ENCODE data around the gene DNASE1L3.
"Not testable (repeated sequence)": the region's sequence is repeated elsewhere in the genome, so short reads cannot be mapped to it uniquely, and the experiment has no call there.

The DNASE1L3 gene

DNA sequence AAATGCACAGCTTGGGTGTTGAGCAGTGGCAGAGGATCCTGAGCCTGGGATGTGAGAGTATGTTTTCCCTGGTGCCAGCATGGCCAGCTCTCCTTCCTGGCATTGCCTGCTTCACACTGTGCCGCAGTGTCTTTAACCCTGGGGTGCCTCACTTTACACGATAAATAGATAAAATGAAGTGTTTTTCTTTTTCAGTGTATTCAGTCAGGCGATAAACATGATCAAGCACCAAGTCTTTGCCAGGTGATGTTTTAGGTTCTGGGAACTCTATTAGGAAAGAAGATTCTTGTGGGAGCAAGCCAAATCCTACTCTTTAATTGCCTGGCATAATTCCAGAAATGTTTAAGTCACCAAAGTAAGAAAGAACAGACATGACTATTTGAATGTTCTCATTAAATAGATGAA is 40.9 kb upstream of the DNASE1L3 start:
- peak; percentile 78 for DNase-seq (ENCODE audit: low read depth)
- H3K4me3 ChIP-seq (ENCODE audit: low read depth, low read length) = no peak overlapping the region
- TF ChIP-seq, protein P1, sequence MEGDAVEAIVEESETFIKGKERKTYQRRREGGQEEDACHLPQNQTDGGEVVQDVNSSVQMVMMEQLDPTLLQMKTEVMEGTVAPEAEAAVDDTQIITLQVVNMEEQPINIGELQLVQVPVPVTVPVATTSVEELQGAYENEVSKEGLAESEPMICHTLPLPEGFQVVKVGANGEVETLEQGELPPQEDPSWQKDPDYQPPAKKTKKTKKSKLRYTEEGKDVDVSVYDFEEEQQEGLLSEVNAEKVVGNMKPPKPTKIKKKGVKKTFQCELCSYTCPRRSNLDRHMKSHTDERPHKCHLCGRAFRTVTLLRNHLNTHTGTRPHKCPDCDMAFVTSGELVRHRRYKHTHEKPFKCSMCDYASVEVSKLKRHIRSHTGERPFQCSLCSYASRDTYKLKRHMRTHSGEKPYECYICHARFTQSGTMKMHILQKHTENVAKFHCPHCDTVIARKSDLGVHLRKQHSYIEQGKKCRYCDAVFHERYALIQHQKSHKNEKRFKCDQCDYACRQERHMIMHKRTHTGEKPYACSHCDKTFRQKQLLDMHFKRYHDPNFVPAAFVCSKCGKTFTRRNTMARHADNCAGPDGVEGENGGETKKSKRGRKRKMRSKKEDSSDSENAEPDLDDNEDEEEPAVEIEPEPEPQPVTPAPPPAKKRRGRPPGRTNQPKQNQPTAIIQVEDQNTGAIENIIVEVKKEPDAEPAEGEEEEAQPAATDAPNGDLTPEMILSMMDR (IDR thresholded peaks at IDR 0.05; ENCODE audit: control insufficient read depth, extremely low read depth, insufficient read depth) = no peak

DNA sequence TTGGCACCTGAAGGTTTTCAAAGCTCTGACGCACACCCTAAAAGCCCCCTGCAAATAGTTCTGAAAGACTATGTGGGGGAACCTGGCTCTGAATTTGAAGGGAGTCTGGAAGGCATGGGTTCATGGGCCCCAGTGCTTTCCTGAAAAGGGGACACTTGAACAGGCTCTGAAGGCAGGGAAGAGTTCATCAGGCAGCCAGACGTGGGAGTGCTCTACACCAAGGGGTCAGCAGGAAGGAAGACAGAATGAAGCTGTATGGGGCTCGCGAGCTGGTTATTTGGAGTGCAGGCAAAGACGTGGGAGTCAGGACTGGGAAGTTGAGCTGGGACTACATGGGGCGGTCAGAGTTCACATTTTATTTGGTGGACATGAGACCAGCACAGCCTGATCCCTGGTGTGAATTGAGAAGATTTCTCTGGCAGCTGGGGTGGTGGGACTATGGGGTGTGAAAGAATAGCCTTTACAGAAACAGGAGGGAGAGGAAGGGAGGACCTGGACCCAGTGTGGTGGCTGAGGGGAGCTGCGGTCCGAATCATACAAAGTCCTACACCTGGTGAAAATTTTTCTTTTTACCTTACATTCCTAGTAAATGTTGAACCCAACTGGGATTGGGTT is 39.4 kb upstream of the DNASE1L3 start:
- TF ChIP-seq, protein P1 (IDR thresholded peaks at IDR 0.05; ENCODE audit: control insufficient read depth, extremely low read depth, insufficient read depth) = no peak

DNA sequence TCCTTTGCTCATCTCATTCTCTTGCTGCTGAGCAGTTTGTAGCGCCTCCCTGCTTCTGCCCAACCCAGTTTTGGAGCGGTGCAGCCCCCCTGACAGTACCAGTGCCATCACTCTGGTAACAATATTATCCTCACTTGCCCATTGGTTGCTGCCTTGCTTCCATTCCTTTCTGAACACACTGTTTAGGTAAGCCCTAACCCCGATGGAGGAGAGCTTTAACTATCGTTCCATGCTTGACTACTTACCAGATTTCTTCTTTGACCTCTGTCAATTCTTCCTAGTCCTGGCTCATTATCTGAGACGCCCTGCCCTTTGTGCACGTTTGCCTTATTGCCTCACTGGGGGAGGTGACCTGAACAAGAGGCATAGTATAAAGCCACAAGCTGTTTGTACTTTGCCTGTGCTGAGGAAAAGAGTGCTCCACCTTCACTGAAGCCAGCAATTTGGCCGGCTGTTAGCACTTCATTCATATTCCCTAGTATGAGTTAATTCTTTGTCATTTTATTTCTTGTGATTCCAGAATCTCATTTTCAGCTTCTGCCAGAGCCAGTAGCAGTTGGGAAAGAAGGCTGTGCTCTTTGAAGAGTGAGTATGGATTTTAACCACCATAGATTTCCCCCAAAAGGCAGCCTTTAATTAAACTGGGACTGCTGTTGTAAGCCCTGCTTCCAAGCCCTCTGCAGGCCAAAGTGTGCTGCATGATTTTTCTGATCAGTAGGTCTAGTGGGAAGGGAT is 38.8 kb upstream of the DNASE1L3 start:
- DNase-seq (ENCODE audit: low read depth) = no peak
- TF ChIP-seq, protein P1 (IDR thresholded peaks at IDR 0.05; ENCODE audit: control insufficient read depth, extremely low read depth, insufficient read depth) = no peak
- H3K4me3 ChIP-seq (ENCODE audit: low read depth, low read length) = no peak overlapping the region

More for the DNA sequence above, 39.4 kb upstream of the DNASE1L3 start:
- no peak for DNase-seq (ENCODE audit: low read depth)
- H3K4me3 ChIP-seq (ENCODE audit: low read depth, low read length) = no peak overlapping the region

DNA sequence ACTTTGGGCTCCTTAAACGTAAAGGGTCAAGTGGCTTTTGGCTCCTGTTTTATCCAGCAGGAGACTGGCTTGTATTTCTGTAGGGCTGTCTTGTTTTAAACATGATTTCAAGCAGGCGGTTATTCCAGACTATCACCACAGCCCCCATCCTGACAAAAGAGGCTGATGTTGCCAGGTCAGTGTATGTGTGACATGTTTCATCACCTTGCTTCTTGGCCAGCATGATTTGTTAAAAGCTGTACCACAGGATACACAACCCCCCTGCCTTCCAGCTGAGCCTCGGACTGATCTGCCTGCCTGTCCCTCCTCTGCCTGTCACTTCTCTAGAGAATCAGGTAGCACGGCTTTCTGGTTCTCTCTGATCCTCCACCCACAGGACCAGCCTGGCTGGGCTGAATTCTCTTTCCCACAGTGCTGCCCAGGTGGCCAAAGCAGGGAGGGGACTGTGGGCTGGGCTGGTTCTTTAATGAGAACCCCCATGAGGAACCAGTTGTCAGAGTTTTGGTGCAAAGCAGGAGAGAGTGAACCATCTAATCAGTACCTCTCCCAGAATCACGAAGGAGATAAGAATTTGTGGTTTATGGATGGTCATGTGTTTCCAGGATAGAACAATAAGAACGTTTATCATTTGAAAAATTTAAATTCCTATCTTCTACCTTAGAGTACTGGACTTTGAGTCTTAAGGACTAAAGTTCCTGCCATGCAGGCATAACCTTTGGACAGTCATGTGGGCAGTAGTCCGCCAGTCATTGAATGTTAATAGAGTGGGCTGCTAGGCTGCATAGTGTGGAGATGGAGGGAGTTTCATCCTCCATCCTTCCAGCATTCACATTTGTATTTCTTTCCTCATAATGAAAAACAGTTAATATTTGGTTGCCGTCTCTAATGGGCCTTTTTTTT is 35.6 kb upstream of the DNASE1L3 start:
- no peak overlapping the region for H3K4me3 ChIP-seq (ENCODE audit: low read depth, low read length)
- TF ChIP-seq, protein P1 (IDR thresholded peaks at IDR 0.05; ENCODE audit: control insufficient read depth, extremely low read depth, insufficient read depth) = no peak
- no peak for DNase-seq (ENCODE audit: low read depth)

DNA sequence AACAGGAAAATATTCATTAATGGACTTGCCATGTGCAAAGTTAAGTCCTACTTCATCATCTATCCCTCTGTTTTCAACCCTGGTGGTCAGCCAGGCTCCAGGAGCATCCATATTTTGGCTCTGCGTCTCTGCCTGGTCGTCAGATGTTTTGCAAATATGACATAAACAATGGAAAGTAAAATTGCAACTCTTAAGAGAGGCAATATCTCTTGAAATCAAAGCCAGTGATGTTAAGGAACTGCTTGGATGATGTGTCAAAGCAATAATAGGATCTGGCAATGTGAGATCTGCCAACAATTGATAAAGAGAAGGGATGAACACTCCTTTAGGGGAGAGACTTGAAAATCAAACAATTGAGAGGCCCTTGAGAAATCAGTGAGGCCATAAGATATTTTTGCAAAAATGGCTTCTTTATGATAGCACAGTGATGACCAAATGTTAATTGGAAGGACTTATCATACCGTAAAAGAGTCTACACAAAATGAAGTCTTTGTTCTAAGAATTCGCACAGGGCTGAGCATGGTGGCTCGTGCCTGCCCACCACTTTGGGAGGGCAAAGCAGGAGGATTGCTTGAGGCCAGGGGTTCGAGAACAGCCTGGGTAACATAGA is 33.3 kb upstream of the DNASE1L3 start:
- H3K4me3 ChIP-seq (ENCODE audit: low read depth, low read length) = no peak overlapping the region
- TF ChIP-seq, protein P1 (IDR thresholded peaks at IDR 0.05; ENCODE audit: control insufficient read depth, extremely low read depth, insufficient read depth) = no peak
- DNase-seq (ENCODE audit: low read depth) = no peak

DNA sequence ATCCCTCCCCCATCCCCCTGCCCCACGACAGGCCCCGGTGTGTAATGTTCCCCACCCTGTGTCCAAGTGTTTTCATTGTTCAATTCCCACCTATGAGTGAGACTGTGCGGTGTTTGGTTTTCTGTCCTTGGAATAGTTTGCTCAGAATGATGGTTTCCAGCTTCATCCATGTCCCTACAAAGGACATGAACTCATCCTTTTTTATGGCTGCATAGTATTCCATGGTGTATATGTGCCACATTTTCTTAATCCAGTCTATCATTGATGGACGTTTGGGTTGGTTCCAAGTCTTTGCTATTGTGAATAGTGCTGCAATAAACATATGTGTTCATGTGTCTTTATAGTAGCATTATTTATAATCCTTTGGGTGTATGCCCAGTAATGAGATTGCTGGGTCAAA is 32.1 kb upstream of the DNASE1L3 start:
- H3K4me3 ChIP-seq (ENCODE audit: low read depth, low read length); DNase-seq (ENCODE audit: low read depth): not testable (repeated sequence)

DNA sequence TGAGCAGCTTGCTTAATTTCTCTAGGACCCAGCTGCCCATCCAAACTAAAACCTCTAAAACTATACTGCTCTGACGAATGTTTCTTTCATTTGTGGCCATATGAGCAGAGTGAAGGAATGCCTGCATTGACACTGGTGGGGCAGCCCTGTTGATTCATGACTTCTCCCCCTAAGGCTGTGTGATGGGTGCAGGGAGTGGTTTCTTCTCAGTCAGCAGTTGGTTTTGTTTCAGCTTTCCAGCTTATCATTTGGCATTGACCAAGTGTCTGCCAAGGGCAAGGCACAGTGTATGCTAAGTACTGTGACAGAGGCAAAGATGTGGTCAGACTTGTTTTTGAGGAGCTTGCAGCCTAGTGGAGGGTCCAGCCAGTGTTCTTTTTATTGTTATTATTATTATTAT is 31.6 kb upstream of the DNASE1L3 start:
- no peak overlapping the region for H3K4me3 ChIP-seq (ENCODE audit: low read depth, low read length)
- TF ChIP-seq, protein P1 (IDR thresholded peaks at IDR 0.05; ENCODE audit: control insufficient read depth, extremely low read depth, insufficient read depth) = no peak
- DNase-seq (ENCODE audit: low read depth) = no peak
